IMR-90 (cell line): Measurements from ENCODE around the gene YJEFN3. TPM values are rescaled to one million over a fixed set of nuclear protein-coding genes. Genes with fewer than 3 reads are reported as not detected.

ENCODE experiments used
- CTCF ChIP-seq: conservative IDR thresholded peaks from 2 replicates; pipeline ENCODE4 v1.5.1; 2012; ENCODE audit warnings: mild to moderate bottlenecking, low read depth, low read length, improper control_type of control experiment
- RAD21 ChIP-seq: IDR thresholded peaks from 2 replicates; pipeline ENCODE4 v1.6.1; 2012; ENCODE audit warnings: low read length, improper control_type of control experiment
- polyA plus RNA-seq, 3 experiments: library from polyadenylated mRNA; depleted of rRNA; stranded (reverse); fragments of >200 nt; gene quantifications; 2 replicates each; pipeline ENCODE4 v1.2.3, GENCODE V29; 2012; ENCODE audit warnings: low replicate concordance in 1 of 3
- total RNA-seq: library from RNA; depleted of rRNA; stranded (reverse); fragments of >200 nt; gene quantifications from 2 replicates; pipeline ENCODE4 v1.2.3, GENCODE V29; 2012

The YJEFN3 gene
- total and polyA plus RNA-seq, 2 of the 4 experiments (the other 2 are of a cell fraction) = 0.72 to 4.0 TPM

GRCh38 chr19:19490214-19490968 lies 38.3 kb upstream of the YJEFN3 start (continued):
- TF ChIP-seq RAD21 (peak; percentile 85), CTCF (peak; percentile 82)
